GM19372 (cell line): ENCODE measurements around the gene CDH4.

Experiments
- ATAC-seq: cut with Tn5 transposase; IDR thresholded peaks from one replicate; pipeline ENCODE4 v1.9.1; 2021; ENCODE audit warnings: mild to moderate bottlenecking, low read depth, moderate library complexity; ENCODE audit not compliant: unreplicated experiment

Gene CDH4

DNA sequence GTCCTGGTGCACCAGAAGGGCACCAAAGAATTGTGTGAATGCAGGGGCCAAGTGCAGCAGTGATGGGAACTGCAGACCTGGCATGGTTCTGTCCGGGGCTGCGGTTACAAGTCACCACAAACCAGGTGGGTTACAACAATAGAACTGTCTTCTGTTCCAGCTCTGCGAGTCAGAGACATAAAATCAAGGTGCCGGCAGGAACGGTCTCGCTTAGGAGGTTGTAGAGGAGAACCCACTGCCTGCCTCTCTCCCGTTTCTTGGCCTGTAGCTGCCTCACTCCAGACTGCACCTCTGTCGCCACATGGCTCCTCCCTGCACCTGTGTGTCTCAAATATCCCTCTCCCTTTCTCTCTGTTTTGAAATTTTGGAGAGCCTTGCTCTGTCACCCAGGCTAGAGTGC lies 670.4 kb downstream of the CDH4 start:
- no peak for ATAC-seq

DNA sequence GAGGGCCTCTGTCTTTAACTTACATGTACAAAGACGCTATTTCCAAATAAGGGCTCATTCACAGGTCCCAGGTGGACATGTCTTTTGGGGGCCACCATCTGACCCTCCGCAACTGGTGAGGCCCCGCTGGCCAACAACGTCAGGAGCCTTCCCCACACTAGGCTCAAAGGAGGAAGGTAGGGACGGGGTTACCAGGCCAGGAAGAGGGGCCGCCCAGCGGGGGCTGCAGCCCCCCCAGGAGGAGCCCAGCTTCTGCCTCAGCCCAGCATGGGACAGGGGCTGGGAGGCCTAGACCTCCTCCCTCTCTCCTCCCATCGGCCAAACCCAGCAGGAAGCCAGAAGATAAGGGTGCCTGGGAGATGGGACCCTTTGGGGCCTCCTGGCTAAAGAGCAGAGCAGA lies 670.9 kb downstream of the CDH4 start:
- ATAC-seq: no peak

DNA sequence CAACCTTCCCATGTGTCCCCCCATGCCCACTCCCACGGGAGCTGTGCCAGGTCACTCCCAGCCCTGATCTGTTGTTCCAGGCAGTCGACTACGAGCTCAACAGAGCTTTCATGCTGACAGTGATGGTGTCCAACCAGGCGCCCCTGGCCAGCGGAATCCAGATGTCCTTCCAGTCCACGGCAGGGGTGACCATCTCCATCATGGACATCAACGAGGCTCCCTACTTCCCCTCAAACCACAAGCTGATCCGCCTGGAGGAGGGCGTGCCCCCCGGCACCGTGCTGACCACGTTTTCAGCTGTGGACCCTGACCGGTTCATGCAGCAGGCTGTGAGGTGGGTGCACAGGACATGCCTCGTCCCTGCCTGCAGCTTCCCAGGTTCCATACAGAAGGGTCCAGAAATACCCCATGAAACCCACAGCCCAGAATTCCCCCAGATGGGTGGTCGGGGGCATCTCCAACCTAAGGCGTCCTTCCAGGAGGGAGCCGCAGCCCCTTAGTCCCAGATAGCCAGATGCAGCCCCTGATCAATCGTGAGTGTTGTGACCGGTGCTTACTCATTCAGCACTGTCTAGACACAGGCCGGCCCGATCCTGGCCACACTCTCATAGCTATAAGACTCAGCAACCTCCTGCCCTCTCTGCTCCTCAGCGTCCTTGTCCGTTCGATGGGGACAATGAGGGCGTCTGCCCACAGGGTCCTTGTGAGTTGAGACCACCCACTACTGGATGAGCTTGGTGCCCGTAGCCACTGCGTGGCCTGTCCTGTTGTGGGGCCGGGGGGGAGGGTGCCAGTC lies 671.5 kb downstream of the CDH4 start:
- no peak for ATAC-seq

- ATAC-seq: no peak
Observed at GRCh38 chr20:61924211-61924857, 672.3 kb downstream of the CDH4 start.

DNA sequence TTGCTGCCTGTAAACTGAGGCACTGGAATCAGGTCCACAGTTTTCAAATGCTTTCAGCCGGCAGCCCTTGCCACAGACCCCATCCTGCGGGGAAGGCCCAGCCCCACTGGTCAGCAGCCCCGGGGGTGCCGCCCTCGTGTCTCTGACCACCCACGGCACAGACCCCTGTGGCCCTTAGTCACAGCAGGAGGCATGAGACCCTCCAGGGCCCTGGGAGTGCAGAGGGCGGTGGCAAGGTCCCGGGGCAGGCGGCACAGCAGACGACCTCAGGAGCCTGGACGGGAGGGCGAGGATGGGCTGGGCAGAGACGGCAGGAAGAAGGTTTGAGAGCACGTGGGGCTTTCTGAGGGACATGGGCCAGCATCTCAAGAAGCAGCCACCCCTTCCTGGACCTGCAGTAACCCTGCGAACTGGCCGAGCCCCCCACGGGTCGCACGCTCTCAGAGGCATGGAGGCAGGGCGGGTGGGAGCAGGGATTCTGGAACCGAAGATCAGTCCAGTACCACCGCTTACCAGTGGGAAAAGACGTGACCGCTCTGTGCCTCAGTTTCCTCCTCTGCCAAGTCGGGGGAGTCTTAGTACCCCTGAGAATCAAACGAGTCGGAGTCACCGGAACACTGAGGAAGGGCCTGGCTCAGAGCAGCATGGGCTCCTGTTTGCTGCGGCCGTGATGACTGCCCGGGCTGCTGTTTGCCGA lies 672.9 kb downstream of the CDH4 start:
- no peak for ATAC-seq

GRCh38 chr20:61925555-61926252 lies 673.6 kb downstream of the CDH4 start:
- ATAC-seq: no peak

DNA sequence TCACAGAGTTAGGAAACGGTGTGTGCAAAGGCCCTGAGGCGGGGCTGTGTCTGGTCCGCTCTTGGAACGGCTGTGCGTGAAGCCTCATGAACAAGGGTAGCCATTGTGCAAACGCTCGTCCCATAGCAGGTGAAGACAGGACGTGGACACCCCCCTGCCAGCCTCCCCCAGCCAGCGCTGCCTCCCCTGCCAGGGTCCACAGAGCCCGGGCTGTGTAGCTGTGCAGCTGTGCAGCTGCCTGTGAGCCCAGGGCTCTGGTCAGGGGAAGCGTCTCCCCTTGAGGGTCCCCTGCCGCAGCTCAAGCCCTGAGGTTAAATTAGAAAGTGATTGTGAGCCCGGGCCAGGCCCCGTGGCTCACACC lies 674.2 kb downstream of the CDH4 start:
- ATAC-seq: no peak

DNA sequence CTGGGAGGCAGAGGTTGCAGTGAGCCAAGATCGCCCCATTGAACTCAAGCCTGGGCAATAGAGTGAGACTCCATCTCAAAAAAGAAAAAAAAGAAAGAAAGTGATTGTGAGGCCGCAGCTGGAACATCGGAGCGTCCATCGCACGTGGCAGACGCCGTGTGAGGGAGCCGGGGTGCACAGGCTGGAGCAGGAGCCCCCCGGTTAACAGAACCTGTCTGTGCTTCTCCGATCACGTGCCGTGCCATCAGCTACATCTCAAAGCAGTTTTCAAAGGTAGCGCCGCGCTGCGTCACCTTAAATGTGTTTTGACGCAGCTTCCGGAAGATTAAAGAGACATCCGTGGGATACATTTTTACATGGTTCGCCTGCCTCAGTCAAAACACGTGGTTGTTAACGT lies 674.7 kb downstream of the CDH4 start:
- ATAC-seq: no peak

GRCh38 chr20:61927193-61927825 lies 675.2 kb downstream of the CDH4 start:
- no peak for ATAC-seq

DNA sequence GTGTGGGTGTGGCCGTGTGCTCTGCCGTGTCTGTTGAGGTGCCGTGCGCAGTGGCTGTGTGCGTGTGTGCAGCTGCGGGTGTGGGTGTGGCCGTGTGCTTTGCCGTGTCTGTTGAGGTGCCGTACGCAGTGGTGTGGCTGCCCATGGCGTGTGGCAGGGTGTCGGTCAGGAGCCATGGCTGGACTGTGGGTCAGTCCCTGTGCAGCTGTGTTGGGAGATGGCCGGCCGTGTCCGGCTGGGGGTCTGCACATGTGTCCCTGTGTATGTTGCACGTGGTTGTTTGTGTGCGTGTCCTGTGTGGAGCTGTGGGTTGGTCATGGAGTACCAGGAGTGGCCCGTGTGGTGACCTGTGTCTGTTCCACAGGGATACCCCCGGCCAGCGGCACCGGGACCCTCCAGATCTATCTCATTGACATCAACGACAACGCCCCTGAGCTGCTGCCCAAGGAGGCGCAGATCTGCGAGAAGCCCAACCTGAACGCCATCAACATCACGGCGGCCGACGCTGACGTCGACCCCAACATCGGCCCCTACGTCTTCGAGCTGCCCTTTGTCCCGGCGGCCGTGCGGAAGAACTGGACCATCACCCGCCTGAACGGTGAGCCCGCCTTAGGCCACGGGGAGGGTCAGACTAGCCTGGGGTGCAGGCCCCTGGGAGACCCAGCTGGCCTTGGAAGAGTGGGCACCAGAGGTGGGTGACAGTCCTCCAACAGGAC lies 675.9 kb downstream of the CDH4 start:
- ATAC-seq: no peak

DNA sequence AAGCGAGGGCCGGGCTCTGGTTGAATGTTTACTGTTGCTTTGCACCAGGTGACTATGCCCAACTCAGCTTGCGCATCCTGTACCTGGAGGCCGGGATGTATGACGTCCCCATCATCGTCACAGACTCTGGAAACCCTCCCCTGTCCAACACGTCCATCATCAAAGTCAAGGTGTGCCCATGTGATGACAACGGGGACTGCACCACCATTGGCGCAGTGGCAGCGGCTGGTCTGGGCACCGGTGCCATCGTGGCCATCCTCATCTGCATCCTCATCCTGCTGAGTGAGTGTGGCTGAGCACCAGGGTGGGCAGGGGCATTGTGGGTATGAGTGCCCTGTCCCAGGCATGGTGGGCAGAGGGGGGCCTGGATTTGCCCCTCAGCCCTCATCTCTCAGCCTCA lies 677.5 kb downstream of the CDH4 start:
- ATAC-seq: no peak

DNA sequence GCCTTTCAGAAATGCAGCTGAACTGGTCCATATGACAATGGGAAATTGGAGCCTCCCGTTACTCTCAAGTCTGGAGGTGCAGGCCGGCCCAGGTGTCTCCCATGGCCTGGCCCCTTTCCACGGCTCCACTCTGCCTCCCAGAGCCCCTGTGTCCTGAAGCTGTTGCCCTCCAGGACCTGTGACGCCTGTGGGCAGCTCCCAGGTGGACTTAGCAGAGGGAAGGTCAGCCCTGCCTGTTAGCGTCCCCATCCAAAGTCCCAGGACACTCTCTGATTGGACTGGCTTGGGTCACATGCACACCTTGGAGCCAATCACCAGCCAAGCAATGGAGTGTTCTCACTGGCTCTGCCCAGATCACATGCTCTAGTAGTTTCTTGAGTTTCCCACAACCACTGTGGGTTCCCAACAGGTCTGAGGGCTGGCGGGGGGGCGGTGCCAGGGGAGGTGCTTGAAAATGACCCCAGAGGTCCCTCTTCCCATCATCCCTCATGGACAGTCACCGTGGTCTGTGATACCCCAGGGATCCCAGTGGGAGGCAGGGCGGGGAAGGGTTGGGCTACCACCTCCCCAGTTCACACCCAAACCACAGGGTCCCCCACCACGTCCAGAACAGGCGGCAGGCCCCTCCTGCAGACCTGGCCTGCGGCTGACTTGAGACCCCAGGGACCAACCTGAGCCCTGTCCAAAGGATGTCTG lies 678.1 kb downstream of the CDH4 start:
- no peak for ATAC-seq

DNA sequence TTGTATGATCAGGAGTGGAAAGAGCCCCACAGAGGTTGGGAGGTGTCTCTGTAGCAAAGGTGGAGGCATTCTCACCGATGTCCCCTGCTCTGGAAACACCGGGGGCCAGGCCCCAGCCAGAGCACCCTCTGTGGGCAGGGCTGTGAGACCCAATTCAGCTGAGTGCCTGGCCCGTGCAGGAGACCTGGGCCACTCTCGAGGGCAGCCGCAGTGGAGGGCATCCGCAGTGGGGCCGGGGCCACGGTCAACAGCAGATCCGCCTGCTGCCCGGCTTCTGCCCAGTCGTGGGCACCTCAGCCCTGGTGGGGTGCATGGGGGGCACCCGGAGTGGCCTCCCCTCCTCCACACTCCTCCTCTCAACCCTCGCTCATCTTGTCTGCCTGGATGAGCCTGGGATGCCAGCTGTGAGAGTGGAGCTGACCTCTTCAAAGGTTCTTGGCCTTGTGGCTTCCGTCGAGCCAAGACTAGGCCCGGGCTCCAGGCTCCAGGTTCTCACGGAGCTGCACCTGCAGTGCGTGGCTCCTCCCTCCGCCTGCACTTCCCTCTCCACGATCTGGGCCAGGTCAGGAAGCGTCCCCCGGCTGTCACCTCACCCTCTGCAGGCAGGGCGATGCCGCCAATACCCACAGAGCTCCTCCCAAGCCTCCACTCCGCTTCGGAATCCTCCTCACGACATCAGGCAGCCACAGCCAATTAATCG lies 678.9 kb downstream of the CDH4 start:
- no peak for ATAC-seq

DNA sequence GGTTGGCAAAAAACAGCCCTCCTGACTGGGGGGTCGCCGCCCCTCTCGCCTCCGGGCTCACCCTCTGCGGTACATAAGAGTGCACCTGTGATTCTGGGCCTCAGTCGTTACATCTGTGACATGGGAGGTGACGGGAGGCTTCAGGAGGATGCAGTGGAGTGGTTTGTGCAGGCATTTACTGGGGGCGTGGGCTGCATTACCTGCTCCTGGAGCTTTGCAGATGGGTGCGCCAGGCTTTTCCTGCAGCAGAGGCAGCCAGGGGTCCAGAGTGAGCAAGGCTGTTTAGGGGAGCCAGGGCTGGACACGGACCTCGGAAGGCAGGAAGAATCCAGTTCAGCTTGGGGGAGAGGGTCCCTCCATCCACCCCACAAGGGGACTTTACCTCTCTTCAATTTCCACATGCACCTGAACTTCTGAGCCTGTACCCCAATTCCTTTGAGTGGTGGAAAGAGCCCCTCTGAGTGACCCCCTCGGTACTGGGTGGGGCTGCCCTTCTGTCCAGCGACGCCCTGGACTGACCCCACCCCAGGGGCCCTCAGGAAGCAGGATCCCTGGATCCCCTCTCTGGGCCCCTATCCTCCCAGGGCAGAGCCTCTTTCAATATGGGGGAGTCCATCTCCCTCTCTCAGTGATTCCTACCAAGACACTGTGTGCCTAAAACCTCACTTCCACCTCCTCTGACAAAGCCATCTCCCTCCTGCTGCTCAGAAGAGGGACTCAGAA lies 679.6 kb downstream of the CDH4 start:
- ATAC-seq: no peak

DNA sequence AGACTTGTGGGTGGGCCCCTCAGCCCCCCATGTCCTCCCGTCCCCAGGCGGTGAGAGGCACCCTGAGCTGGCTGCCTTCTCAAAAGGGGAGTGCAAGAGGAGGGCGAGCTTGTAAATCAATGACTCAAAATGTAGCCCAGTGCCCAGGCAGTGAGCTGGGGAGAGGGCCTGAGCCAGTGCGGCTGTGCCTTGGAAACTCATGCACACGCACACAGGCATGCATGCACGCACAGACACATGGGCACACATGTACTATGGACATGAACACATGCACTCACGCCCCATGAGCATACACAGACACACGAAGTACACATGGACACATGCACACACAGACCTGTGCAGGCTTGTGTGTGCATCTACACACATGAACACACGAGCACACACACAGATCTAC lies 680.1 kb downstream of the CDH4 start:
- no peak for ATAC-seq

- ATAC-seq: no peak
Observed at GRCh38 chr20:61932711-61933480, 680.8 kb downstream of the CDH4 start.

- no peak for ATAC-seq
Observed at GRCh38 chr20:61933481-61933950, 681.5 kb downstream of the CDH4 start.
